KG1 (cell line): Measurements from ENCODE around the gene AP3S2.
"Not testable (repeated sequence)": the region's sequence is repeated elsewhere in the genome, so short reads cannot be mapped to it uniquely, and the experiment has no call there.

Experiments used
- DNase-seq: peaks from one replicate; lab custom pipeline; 2025; lab: John Stamatoyannopoulos, UW

The AP3S2 gene

DNA sequence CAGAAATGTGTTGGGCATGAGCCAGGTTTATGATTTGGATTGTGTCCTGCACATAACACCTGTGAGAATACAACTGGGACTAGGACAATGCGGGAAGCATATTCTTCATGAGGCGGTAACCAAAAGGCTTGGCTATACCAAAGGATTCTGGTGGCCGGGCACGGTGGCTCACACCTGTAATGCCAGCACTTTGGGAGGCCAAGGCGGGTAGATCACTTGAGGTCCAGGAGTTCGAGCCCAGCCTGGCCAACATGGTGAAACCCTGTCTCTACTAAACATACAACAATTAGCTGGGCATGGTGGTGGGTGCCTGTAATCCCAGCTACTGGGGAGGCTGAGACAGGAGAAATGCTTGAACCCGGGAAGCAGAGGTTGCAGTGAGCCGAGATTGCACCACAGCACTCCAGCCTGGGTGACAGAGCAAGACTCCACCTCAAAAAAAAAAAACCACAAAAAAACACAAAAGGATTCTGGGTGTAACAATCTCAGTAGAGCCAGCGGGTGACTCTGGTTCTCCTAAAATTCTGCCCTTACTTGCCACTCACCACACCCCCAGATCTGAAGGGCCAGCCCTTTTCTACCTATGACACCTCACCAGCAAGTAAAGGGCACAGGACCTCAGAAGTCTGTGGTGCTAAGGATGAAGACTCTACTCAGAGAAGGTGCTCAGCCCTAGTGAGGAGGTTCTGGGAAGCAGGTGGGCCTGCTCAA lies 59.2 kb downstream of the AP3S2 start:
- DNase-seq, result not testable (repeated sequence)

DNA sequence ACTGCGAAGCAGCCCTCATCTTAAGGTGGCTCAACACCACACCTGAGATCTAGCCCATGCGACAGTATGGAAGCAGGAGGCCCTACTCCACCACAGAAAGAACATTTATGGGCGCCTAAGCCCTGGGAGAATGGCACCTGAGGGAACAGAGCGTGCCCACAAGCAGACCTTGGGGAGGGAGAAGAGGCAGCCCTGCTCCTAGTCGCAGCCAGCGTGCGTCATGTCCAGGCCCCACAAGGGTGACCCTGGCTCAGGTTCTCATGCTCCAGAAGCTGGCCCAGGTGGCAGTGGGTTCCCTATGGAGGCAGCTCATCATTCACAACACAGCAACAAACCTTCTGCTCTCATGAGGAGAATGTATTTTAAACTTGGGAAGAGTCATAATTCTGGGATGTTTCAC lies 59.8 kb downstream of the AP3S2 start:
- DNase-seq, result no peak

DNA sequence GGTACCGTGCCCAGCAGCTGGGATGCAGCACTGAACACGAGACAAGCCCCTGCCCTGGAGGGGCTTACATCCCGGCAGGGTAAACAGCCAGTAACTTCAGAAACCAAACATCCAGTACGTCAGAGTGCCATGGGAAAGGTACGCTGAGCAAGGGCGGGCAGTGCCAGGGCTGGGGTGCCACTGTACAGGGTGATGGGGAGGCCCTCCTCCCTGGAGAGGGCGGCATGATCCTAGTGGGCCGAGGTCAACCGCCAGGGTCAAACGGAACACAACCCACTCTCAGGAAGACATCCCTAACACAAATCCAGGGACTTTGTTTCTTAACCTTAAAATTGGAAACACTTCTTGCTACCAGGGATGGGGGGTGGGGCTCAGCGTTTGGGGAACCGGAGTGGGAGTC lies 63.2 kb downstream of the AP3S2 start:
- DNase-seq, result no peak

DNA sequence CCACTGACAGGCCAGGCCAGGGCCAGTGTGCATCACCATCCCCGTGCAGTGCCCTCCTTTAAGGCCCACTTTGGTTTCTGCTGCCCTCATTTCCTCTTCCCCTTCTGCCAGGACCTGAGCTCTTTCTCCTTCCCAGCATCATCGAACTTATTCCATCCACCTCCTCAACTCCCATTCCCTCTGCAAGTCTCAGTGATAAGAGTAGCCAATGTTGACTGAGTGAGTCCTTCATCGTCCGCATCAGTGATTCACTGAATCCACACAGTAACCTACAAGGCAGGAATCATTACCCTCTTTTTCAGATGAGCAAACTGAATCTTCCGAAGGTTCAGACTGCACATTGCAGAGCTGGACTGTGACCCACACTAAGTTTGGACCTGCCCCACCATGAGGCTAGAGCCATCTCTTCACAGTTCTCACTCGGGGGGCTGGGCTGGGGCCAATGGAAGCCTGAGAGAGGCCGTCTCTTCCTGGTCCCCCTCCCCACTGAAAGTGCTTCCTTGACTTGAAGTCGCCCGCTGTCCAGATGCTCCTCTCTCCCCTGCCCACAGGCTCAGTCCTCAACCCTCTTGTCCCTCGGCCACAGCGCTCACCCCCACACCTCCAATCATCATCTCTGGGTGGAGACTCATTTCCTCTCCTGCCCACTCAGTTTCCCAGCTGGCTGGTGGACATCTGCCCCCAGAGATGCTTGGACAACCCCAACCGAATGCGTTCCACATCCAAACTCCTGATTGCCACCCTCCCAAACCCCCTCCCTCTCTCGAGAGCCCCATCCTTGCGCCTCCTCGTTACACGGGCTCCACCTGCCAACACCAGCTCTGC lies 64.0 kb downstream of the AP3S2 start:
- DNase-seq, result no peak

DNA sequence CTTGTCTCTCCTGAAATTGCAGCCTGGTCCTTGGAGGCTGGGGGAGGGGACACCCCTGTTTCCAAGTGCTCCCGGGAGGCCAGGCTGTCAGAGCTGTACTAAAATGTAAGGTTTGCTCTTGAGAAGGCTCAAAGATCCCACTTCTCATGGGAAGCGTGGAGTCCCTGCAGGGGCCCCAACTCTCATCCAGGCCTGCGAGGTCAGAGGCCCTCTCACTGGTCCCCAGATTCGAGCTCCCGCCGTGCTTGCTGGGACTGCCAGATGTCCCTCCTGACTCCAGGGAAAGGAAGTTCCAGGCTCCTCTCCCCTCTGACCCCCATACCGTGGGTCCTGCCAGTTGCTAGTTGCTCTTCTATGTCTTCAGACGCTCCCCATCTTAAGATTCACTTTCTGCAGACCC lies 64.6 kb downstream of the AP3S2 start:
- no peak for DNase-seq

DNA sequence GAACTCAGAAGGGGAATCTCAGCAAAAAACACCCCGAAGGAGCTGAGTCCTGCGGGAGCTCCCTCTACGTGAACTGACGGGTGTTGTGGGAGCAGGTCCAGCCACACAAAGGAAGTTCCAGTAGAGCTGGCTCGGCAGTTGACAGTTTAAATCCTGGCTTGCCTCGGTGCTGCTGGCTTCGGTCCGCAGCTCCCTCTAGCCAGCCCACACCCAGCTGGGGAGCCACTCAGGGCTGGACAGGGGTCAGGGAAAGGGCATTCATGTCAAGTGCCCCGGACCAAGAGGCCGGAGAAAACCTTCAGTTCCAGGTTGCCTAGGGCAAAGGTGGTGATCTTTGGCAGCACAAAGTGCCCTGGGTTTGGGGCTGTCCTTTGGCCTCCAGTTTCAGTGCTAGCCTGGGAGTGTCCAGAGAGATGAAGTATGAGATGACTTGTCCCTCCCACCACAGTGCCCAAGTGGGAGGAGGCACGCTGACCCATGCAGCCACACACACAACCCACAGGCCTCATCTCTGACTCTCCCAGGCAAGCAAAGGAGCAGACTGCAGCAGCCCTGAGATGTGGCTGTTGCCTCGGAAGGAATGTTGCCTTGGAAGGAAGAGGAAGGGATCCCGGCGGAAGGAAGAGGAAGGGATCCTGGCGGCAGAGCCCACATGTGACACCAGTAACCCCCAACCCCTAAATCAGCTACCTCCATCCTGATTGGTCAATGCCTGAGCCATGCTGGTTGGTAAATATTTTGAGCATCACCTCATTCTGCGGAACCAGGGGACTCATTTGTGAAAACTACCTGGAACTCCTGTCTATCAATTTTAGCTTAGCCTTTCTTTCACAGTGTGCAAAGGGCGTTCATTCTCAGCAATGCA lies 65.3 kb downstream of the AP3S2 start:
- DNase-seq, result no peak

DNA sequence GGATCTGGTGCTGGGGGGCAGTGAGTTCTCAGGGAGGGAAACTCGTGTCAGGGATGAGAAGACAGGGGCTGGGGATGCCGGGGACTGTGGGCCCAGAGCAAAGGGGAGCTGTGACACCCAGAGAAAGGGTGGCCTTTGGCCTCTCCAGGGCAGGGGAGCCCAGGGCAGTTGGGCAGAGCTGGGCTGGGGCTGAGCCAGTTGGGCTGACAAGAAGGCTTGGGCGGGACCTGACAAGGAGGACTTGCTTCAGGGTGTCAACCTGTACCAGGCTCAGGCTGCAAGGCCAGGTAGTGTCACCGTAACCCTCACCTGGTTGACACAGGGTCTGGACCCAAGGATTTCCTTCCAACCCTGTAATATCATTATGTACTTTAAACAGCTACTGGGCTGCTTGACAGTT lies 66.0 kb downstream of the AP3S2 start:
- DNase-seq, result no peak

DNA sequence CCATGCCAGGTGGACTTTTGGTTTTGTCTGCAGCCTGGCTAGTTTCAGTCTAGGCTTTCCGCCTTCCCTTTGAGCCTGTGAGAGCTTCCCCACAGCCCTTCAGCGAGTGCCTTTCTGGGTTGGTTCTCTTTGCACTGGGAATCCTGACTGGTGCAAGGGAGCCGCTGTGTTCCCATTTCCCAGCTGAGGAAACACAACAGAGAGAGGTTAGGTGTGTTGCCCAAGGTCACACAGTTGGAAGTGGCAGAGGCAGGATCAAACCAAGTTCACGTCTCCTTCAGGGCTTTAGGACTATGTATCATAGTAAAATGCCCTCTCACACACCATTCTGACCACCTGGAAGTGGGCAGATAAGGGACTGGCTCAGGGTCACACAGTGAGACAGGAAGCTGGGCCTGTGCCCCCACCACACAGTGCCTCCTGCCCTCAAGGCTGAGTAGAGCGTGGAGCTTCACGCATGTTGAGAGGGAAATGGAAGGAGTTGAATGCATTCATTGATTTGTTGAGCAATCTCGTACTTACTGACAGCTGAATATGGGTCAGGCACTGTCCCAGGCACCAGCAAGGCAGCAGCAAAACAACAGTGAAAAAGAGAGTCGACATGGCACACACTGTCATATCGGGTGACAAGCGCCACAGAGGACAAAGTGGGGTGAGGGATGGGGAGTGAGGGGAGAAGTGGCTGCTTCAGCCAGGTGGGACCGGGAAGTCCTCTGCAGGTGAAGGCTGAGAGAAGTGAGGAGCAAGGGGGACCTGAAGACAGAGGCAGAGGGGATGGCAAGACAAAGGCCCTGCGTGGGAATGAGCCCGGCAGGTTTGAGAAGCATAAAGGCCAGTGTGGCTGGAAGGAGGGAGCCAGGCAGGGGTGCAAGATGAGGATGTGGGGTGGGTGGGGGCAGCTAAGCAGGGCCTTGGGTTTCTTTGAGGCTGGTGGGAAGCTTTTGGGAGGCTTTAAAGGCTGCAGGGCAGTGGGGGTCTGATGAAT lies 66.8 kb downstream of the AP3S2 start:
- no peak for DNase-seq

DNA sequence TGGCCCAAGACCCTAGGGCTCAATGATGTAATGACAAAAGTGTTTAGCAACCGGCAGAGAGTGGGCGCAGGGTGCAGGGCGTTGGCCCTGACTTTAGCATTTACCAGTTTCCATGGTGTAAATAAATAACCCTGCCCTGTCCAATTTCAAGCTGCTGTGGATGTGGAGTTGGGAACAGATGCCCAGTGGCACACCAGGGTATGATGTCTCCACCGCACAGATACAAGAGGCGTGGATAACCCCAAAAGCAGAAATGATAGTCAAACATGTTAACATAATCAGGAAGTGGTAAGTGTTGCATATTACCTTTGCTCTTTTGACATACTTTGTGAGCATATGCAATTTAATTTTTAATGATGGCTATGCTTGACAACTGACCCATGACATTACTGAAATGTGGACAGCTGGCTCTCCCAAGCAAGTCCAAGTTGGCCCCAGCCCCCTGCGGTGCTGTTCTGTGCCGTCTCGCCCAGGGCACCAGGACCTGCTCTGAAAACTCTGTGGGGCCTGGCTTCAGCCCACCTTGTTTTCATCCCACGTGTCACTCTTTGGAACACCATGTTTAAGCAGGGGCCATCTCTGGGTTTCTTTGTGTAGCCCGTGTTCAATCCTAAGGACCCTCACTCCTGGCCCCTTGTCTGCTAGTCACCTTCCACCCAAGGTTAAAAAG lies 68.4 kb downstream of the AP3S2 start:
- DNase-seq, result no peak

DNA sequence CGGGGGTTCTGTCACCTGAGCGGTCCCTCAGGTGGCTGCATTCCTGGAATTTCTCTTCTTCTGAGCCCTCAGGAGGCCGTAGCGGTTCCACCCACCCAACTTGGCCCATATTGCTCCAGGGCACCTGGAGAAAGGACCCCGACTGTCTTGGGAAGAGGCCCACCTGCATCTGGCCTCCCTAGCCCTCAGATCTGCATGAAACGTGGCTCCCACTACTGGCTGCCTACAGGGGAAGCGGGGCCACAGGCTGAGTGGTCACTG lies 69.3 kb downstream of the AP3S2 start:
- no peak for DNase-seq

DNA sequence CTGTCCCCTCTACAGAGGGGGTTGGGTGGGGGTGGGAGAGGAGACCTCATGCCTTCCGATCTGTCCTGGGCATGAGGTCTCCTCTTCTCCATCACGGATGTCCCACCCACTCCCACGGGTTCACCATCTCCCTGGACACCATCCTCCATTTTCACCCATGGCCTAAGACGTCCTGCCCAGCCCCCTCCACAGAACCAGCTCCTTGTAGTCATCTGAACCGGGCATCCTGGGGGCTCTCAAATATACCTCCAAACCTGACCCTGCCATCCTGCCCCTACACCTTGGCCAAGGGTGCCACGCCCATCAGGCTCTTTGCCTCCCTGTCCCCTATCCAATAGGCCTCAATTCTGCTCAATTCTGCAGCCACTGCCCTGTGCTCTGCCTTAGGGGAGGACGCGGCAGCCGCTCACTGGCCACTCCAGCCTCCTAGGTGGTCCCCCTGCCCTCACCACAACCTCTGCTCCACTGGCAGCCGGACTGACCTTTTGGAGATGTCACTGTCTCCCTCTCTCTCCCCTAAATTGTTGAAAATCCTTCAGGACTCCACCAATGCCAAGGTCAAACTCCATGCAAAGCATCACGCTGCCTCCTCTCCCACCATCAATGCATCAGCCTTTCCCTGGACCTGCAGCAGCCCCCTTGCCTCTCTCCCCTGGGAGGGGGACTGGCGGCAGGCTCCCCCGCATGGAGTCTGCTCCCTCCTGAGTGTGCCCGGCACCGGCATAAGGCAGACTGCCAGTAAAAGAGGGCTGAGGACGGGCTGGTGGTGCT lies 69.8 kb downstream of the AP3S2 start:
- DNase-seq, result no peak

DNA sequence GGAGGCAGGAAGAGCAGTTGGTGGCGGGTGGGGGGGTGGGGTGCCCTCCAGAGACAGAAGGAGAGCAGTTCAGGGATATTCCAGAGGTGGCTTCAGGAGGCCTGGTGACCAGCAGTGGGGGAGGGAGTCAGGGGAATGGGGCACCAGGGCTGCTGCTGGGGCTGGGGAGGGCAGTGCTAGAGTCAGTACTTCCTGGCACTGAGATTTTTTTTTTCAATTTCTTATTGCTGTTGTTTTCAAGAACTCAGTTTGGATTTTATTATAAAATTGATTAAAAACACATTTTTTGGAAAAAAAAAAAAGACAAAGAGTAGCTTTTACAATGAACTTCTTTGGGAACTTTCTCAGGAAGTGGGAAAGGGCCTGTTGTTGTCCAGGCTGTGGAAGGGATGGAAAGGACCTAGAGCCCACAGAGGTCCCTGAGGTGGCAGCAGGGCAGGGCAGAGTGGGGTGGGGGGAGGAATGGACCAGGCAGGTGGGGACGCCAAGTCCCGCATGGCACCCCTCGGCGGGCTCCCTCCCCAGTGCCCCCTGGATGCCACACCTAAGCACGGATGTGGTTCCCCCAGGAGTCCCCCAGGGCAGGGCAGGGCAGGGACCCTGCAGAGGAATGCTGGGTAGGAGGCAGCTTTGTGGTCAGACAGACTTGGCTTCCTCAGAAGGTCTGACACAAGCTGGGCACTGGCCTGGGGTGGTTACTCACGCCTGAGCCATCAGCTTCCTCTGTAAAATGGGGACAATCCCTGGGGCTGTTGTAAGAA lies 70.7 kb downstream of the AP3S2 start:
- no peak for DNase-seq

DNA sequence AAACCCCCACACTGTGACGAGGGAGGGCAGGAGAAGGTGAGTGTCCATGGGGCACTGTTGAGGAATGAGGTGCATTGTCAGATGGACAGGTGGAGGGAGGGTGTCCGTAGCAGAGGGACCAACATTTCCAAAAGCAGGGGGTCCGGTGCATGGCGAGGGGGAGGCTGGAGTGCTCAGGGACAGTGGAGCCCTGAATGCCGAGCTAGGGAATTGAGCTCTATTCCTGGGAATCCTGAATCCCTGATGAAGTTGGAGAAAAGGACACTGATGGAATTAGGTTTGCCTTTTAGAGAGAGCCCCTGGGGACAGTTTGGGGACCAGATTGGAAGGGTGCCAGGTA lies 71.2 kb downstream of the AP3S2 start:
- DNase-seq, result no peak

DNA sequence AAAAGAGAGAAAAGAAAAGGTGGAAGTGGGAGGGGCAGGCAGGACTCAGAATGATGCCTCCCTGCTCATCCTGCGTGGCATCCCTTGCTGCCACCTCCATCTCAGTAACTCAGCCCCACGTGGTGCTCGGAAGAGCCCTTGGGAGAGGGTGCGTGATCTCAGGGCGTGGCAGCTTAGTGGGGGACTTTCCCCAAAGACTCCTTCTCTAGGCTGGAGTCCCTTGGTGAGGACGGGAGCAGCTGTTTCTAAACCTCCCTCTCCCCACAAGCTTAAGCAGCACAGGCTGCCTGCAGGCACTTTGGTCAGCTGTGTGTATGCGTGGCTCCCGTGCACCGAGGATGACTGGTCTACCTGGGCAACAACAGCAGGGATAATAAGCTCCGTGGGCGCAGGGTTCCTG lies 71.8 kb downstream of the AP3S2 start:
- no peak for DNase-seq

DNA sequence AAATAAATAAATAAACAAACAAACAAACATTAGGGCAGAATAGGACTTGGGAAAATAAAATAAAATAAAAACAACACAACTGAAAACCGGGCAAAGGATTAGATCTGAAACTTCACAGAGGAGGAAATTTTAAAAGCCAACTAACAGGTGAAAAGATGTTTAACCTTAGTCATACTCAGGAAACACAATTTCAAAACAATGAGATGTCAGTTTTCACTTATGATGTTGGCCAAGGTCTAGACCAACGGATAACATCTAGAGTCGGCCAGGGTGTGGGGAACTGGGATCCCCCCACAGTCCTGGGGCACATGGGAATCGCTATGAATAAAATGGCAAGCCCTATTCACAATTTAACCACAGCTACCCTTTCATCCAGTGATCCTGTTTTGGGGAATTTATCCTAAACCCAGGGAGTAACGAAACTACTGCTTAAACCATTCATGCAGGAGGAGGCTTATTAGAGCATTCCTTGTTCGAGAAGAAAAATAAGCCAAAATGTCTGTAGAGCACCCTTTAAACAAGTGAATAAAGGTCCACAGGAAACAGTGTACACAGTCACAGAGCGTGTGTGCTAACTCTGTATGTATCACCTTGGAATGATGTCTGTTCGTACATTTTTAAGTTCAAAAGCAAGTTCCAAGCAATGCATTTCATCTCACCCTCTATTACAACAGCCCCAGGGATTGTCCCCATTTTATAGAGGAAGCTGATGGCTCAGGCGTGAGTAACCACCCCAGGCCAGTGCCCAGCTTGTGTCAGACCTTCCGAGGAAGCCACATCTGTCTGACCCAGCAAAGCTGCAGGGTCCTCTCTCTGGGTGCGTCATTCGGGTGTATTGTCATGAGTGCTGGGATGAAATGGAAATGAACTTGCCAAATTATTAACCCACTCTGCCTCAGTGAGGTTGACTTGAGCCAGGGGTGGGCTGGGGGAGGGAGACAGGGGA lies 72.9 kb downstream of the AP3S2 start:
- DNase-seq, result no peak

DNA sequence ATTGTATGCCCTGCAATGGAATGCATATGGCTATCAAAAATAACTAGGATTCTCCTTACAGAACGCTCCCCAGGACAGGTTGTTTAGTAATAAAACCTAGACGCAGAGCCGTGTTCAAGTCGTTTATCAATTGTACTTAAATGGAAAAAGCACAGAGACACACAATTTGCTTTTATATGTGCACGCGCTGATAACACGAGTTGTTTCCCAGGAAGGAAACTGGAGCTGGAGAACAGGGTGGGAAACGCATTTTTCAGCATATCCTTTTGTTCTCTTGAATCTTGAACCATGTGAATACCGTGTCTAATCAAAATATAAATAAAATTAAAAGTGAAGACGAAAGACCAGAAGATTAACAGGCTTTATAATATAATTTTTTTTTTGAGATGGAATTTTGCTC lies 75.5 kb downstream of the AP3S2 start:
- DNase-seq, result no peak

DNA sequence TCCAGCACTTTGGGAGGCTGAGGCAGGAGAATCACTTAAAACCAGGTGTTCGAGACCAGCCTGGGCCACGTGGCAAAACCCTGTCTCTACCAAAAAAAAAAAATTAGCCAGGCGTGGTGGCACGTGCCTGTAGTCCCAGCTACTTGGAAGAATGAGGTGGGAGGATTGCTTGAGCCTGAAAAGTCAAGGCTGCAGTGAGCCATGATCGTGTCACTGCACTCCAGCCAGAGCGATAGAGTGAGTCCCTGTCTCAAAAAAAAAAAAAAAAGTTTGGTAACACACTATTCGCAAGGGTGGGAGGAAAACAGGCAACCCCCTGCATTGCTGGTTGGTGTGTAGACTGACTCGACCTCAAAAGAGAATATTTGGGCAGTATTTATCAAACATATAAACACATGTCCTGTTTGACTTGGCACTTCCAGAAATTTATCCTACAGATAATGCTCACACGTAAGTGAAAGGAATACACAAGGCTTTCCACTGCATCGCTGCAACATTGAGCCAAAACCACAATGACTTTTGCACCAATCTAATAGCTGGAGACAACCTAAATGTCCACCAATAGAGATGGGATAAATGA lies 76.0 kb downstream of the AP3S2 start:
- DNase-seq, result no peak

DNA sequence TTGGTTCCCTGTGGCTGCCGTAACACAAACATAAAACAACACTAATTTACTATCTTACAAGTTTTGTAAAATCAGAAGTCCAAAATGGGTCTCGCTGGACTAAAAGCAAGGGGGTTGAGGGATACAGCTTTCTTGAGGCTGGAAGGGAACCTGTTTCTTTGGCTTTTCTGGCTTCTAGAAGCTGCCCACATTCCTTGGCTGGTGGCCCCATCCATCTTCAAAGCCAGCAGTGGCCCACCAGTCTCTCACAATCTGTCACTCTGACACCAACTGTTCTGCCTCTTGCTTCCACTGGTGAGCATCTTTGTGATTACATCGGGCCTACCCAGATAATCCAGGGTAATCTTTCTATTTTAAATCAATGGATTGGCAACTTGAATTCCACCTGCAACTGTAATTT lies 78.0 kb downstream of the AP3S2 start:
- no peak for DNase-seq
